CD14-positive monocyte (primary cell): Measurements from ENCODE around the gene NCMAP. TPM values are rescaled to one million over a fixed set of nuclear protein-coding genes. Genes with fewer than 3 reads are reported as not detected.

Experiments used
- DNase-seq, 3 donors: peaks; one replicate each; pipeline ENCODE4 v3.0.0-alpha.2; 2011 to 2022
- H2AFZ ChIP-seq: 2 replicates; pipeline ENCODE4 v1.6.0; 2012; ENCODE audit warnings: mild to moderate bottlenecking, low read depth, low read length, inconsistent platforms; ENCODE audit not compliant: insufficient read depth, poor library complexity, severe bottlenecking
- H3K27ac ChIP-seq, 2 donors: 1 replicate in 1 of 2; 2 replicates in 1 of 2; pipeline ENCODE4 v1.5.1; 2012 to 2013; ENCODE audit warnings: low read length in 2 of 2, control low read depth in 1 of 2, inconsistent platforms in 1 of 2, low read depth in 1 of 2, mild to moderate bottlenecking in 1 of 2
- H3K27me3 ChIP-seq, 2 donors: one replicate each; pipeline versions ENCODE4 v1.6.0 to v1.6.1; 2011 to 2013; ENCODE audit warnings: low read length in 2 of 2; ENCODE audit not compliant: control insufficient read depth in 2 of 2, insufficient read depth in 2 of 2
- H3K36me3 ChIP-seq, 2 donors: replicated peaks in 1 of 2; 1 replicate in 1 of 2; 2 replicates in 1 of 2; pipeline versions ENCODE4 v1.5.1 to v1.6.1; 2012 to 2013; ENCODE audit warnings: low read length in 2 of 2, control low read depth in 1 of 2, inconsistent platforms in 1 of 2, mild to moderate bottlenecking in 1 of 2; ENCODE audit not compliant: insufficient read depth in 2 of 2, control insufficient read depth in 1 of 2
- H3K4me1 ChIP-seq, 2 donors: 1 replicate in 1 of 2; 2 replicates in 1 of 2; pipeline versions ENCODE4 v1.5.1 to v1.6.1; 2012 to 2013; ENCODE audit warnings: low read length in 2 of 2, control low read depth in 1 of 2, inconsistent platforms in 1 of 2, mild to moderate bottlenecking in 1 of 2, moderate library complexity in 1 of 2; ENCODE audit not compliant: insufficient read depth in 2 of 2, control insufficient read depth in 1 of 2
- H3K4me2 ChIP-seq: replicated peaks from 2 replicates; pipeline ENCODE3; 2012; ENCODE audit warnings: low read length, moderate library complexity, mild to moderate bottlenecking; ENCODE audit not compliant: poor library complexity, severe bottlenecking; ENCODE audit errors: extremely low read depth
- H3K4me3 ChIP-seq, 3 experiments: fragments of 200-600 bp in 1 of 3; sonication (generic) in 1 of 3; replicated peaks in 1 of 3; 1 replicate in 2 of 3; 2 replicates in 1 of 3; pipeline ENCODE4 v1.5.1; 2011 to 2013; ENCODE audit warnings: low read length in 3 of 3, mild to moderate bottlenecking in 3 of 3, control low read depth in 2 of 3, low read depth in 2 of 3, inconsistent platforms in 1 of 3, moderate library complexity in 1 of 3
- H3K79me2 ChIP-seq: 2 replicates; pipeline ENCODE4 v1.6.0; 2012; ENCODE audit warnings: mild to moderate bottlenecking, control low read depth, inconsistent platforms, low read length, moderate library complexity; ENCODE audit not compliant: insufficient read depth
- H3K9ac ChIP-seq: 2 replicates; pipeline ENCODE4 v1.6.0; 2017; ENCODE audit warnings: low read length, mild to moderate bottlenecking; ENCODE audit not compliant: insufficient read depth, poor library complexity, severe bottlenecking
- H3K9me3 ChIP-seq, 2 donors: replicated peaks in 1 of 2; 1 replicate in 1 of 2; 2 replicates in 1 of 2; pipeline versions ENCODE4 v1.5.1 to v1.6.1; 2012 to 2013; ENCODE audit warnings: low read length in 2 of 2, control low read depth in 1 of 2; ENCODE audit not compliant: control insufficient read depth in 1 of 2, insufficient read depth in 1 of 2
- H4K20me1 ChIP-seq: 2 replicates; pipeline ENCODE4 v1.6.0; 2012; ENCODE audit warnings: mild to moderate bottlenecking, low read length, control low read depth, moderate library complexity; ENCODE audit not compliant: insufficient read depth
- H3K27ac Mint-ChIP-seq, 7 donors: one replicate each; pipeline ENCODE4 v1.8.0; 2020; ENCODE audit warnings: mild to moderate bottlenecking in 7 of 7, mixed read lengths in 7 of 7, moderate library complexity in 6 of 7, inconsistent platforms in 2 of 7
- H3K27me3 Mint-ChIP-seq, 3 donors: one replicate each; pipeline ENCODE4 v1.8.0; 2021 to 2022; ENCODE audit warnings: low read depth in 3 of 3, mild to moderate bottlenecking in 3 of 3, mixed read lengths in 3 of 3, moderate library complexity in 3 of 3, inconsistent platforms in 1 of 3
- H3K36me3 Mint-ChIP-seq, 2 donors: one replicate each; pipeline ENCODE4 v1.8.0; 2020; ENCODE audit warnings: mixed read lengths in 2 of 2, inconsistent platforms in 1 of 2, mild to moderate bottlenecking in 1 of 2
- H3K4me1 Mint-ChIP-seq: one replicate; pipeline ENCODE4 v1.8.0; 2020; ENCODE audit warnings: mild to moderate bottlenecking, mixed read lengths
- H3K4me3 Mint-ChIP-seq, 2 donors: one replicate each; pipeline ENCODE4 v1.8.0; 2020; ENCODE audit warnings: mild to moderate bottlenecking in 2 of 2, mixed read lengths in 2 of 2, moderate library complexity in 1 of 2
- H3K9me3 Mint-ChIP-seq, 7 donors: one replicate each; pipeline ENCODE4 v1.8.0; 2020 to 2022; ENCODE audit warnings: mixed read lengths in 7 of 7, mild to moderate bottlenecking in 6 of 7, moderate library complexity in 6 of 7, inconsistent platforms in 2 of 7
- CTCF ChIP-seq: fragments of 200-600 bp; IDR thresholded peaks from one replicate; pipeline ENCODE4 v1.8.0; 2022; ENCODE audit warnings: antibody characterized with exemption, mild to moderate bottlenecking
- WGBS: methylation state at CpG from one replicate; pipeline ENCODE4 v1.1.5; 2013; ENCODE audit warnings: missing lambda C conversion rate; ENCODE audit not compliant: insufficient coverage; 5-methylcytosine and 5-hydroxymethylcytosine counted together
- intact Hi-C, 2 donors: fragments of 100-400 bp; cut with micrococcal nuclease; formaldehyde crosslinking; loops; one replicate each; pipeline versions ENCODE4 v1.15.0 to v1.15.1; 2023
- polyA plus RNA-seq, 3 donors: library from polyadenylated mRNA; depleted of rRNA in 1 of 3; unstranded in 2 of 3; stranded (reverse) in 1 of 3; fragments of 300-500 nt in 2 of 3; fragments of >200 nt in 1 of 3; fragmentation: Illumina TruSeq in 2 of 3; gene quantifications; 1 replicate in 2 of 3; 2 replicates in 1 of 3; pipeline ENCODE4 v1.2.3, GENCODE V29; 2012 to 2021

NCMAP gene
- polyA plus RNA-seq, 3 donors, result not detected

GRCh38 chr1:24619376-24619775 lies 63.5 kb downstream of the NCMAP start:
- Histone ChIP-seq H4K20me1 (no peaks in the 10 kb centered on the region), H3K4me1 (no peaks in the 10 kb centered on the region), H3K4me3 (no peak overlapping the region), H3K27me3 (peaks cover 0 to 9% of the 10 kb centered on the region in 2 donors), H3K4me2 (no peak overlapping the region), H3K79me2 (no peaks in the 10 kb centered on the region), H2AFZ (no peak overlapping the region), H3K9ac (no peak overlapping the region), H3K9me3 (no peaks in the 10 kb centered on the region), H3K27ac (no peak overlapping the region), H3K36me3 (no peaks in the 10 kb centered on the region)
- 94% methylated on average over 5 of the region's 5 CpGs for WGBS
- Mint-ChIP-seq H3K4me1 (no peaks in the 10 kb centered on the region), H3K36me3 (no peaks in the 10 kb centered on the region), H3K4me3 (no peak overlapping the region), H3K9me3 (peaks cover 0 to 3% (median 0%) of the 10 kb centered on the region in 7 donors), H3K27me3 (peaks cover 5 to 16% (median 14%) of the 10 kb centered on the region in 3 donors), H3K27ac (no peak overlapping the region)
- no peak for DNase-seq
- no peak for TF ChIP-seq CTCF
- intact Hi-C loops, result no loop called here

- Mint-ChIP-seq H3K36me3 (no peaks in the 10 kb centered on the region), H3K27me3 (peaks cover 5 to 15% (median 14%) of the 10 kb centered on the region in 3 donors), H3K4me3 (no peak overlapping the region), H3K9me3 (peaks cover 0 to 3% (median under 1%) of the 10 kb centered on the region in 7 donors), H3K4me1 (no peaks in the 10 kb centered on the region), H3K27ac (no peak overlapping the region)
- no peak overlapping the region for H3K9ac ChIP-seq
- no peak overlapping the region for H3K4me3 ChIP-seq
- H4K20me1 ChIP-seq, result no peaks in the 10 kb centered on the region
- no peak for TF ChIP-seq CTCF
- no peaks in the 10 kb centered on the region for H3K36me3 ChIP-seq
- H3K9me3 ChIP-seq, result no peaks in the 10 kb centered on the region
- no peaks in the 10 kb centered on the region for H3K4me1 ChIP-seq
- no peak for DNase-seq
- no peak overlapping the region for H2AFZ ChIP-seq
- H3K4me2 ChIP-seq, result no peak overlapping the region
- H3K27me3 ChIP-seq, result peaks cover 0 to 9% of the 10 kb centered on the region in 2 donors
- no peak overlapping the region for H3K27ac ChIP-seq
- intact Hi-C loops, result no loop called here
- no peaks in the 10 kb centered on the region for H3K79me2 ChIP-seq
- WGBS, result 90% methylated on average over 1 of the region's 5 CpGs
Observed at GRCh38 chr1:24620678-24621077, 64.8 kb downstream of the NCMAP start.
